Stimulated activated CD4-positive, alpha-beta T cell treated with anti-CD3 and anti-CD28 coated beads, Interleukin-4, amount 100 ng/mL, for 1 hour (primary cell): ENCODE data around the gene MEIS3.

Experiments
- DNase-seq: peaks from one replicate; pipeline ENCODE4 v3.0.0-alpha.2; 2020

The MEIS3 gene

GRCh38 chr19:47434088-47434487 is 14.8 kb upstream of the MEIS3 start:
- no peak for DNase-seq

- DNase-seq: no peak
Measured at GRCh38 chr19:47433121-47433520, 13.8 kb upstream of the MEIS3 start.

- no peak for DNase-seq
Measured at GRCh38 chr19:47432499-47432898, 13.2 kb upstream of the MEIS3 start.

- DNase-seq: no peak
Measured at GRCh38 chr19:47432091-47432490, 12.8 kb upstream of the MEIS3 start.

- no peak for DNase-seq
Measured at GRCh38 chr19:47430041-47430802, 10.9 kb upstream of the MEIS3 start.

GRCh38 chr19:47429140-47429793 is 9.9 kb upstream of the MEIS3 start:
- no peak for DNase-seq

GRCh38 chr19:47428177-47428894 is 9.0 kb upstream of the MEIS3 start:
- DNase-seq: peak; percentile 79

- peak; percentile 71 for DNase-seq
Measured at GRCh38 chr19:47427241-47428176, 8.2 kb upstream of the MEIS3 start.

GRCh38 chr19:47423203-47423882 is 4.0 kb upstream of the MEIS3 start:
- no peak for DNase-seq

- DNase-seq: no peak
Measured at GRCh38 chr19:47422417-47423163, 3.3 kb upstream of the MEIS3 start.

- DNase-seq: no peak
Measured at GRCh38 chr19:47421844-47422395, 2.6 kb upstream of the MEIS3 start.

- DNase-seq: no peak
Measured at GRCh38 chr19:47421244-47421786, 2.0 kb upstream of the MEIS3 start.

- no peak for DNase-seq
Measured at GRCh38 chr19:47419789-47420188, 462 bp upstream of the MEIS3 start.

- DNase-seq: no peak
Measured at GRCh38 chr19:47418692-47419029, 666 bp downstream of the MEIS3 start.

GRCh38 chr19:47417746-47418691 is 1.3 kb downstream of the MEIS3 start:
- no peak for DNase-seq

- DNase-seq: no peak
Measured at GRCh38 chr19:47417107-47417745, 2.1 kb downstream of the MEIS3 start.

GRCh38 chr19:47416643-47416985 is 2.7 kb downstream of the MEIS3 start:
- no peak for DNase-seq

- no peak for DNase-seq
Measured at GRCh38 chr19:47415953-47416642, 3.2 kb downstream of the MEIS3 start.

- DNase-seq: no peak
Measured at GRCh38 chr19:47414469-47414868, 4.9 kb downstream of the MEIS3 start.
